Measurements from ENCODE around the gene LIMD2. TPM values are rescaled to one million over a fixed set of nuclear protein-coding genes. Genes with fewer than 3 reads are reported as not detected.

Gene LIMD2
- total and polyA plus RNA-seq, 2 experiments from 2014 or later, result 98.8 to 105 TPM

DNA sequence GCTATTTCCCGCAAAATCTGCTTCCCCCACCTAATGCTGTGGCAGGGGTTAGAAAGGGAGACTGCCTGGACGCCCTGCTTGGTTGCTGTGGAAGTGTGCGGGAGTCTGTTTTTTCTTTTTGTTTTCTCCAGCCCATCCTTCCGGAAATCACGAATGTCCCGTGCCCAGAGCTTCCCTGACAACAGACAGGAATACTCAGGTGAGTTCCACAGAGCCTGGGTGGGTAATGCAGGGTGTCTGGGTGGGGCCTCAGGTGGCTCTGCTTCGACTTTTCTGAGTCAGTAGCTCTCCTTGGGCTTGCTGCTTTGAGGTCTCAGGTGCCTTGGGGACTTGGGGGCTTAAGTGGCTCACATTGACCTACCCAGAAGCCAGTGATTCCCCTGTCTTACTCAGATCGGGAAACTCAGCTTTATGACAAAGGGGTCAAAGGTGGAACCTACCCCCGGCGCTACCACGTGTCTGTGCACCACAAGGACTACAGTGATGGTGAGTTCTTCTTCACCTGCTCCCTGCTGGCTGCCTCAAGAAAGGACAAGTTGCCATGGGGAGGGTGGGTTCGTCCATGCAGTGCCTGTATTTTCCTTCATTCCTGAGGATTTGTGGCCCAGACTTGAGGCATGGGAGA lies 11.4 kb downstream of the LIMD2 start (continued):
- TF ChIP-seq, protein P1, sequence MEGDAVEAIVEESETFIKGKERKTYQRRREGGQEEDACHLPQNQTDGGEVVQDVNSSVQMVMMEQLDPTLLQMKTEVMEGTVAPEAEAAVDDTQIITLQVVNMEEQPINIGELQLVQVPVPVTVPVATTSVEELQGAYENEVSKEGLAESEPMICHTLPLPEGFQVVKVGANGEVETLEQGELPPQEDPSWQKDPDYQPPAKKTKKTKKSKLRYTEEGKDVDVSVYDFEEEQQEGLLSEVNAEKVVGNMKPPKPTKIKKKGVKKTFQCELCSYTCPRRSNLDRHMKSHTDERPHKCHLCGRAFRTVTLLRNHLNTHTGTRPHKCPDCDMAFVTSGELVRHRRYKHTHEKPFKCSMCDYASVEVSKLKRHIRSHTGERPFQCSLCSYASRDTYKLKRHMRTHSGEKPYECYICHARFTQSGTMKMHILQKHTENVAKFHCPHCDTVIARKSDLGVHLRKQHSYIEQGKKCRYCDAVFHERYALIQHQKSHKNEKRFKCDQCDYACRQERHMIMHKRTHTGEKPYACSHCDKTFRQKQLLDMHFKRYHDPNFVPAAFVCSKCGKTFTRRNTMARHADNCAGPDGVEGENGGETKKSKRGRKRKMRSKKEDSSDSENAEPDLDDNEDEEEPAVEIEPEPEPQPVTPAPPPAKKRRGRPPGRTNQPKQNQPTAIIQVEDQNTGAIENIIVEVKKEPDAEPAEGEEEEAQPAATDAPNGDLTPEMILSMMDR (conservative IDR thresholded peaks at IDR 0.05; ENCODE audit: low read depth in 2 of 2), result no peak
- TF ChIP-seq ZNF114 (CRISPR knock-in tag; IDR thresholded peaks at IDR 0.05) (no peak), ZNF331 (CRISPR knock-in tag; IDR thresholded peaks at IDR 0.05; ENCODE audit: low read depth) (no peak), EZH2 (IDR thresholded peaks at IDR 0.05; ENCODE audit: low read depth, unreplicated experiment) (no peak), NANOG (IDR thresholded peaks at IDR 0.05; ENCODE audit: borderline replicate concordance) (no peak)
- TF ChIP-seq, protein P2, sequence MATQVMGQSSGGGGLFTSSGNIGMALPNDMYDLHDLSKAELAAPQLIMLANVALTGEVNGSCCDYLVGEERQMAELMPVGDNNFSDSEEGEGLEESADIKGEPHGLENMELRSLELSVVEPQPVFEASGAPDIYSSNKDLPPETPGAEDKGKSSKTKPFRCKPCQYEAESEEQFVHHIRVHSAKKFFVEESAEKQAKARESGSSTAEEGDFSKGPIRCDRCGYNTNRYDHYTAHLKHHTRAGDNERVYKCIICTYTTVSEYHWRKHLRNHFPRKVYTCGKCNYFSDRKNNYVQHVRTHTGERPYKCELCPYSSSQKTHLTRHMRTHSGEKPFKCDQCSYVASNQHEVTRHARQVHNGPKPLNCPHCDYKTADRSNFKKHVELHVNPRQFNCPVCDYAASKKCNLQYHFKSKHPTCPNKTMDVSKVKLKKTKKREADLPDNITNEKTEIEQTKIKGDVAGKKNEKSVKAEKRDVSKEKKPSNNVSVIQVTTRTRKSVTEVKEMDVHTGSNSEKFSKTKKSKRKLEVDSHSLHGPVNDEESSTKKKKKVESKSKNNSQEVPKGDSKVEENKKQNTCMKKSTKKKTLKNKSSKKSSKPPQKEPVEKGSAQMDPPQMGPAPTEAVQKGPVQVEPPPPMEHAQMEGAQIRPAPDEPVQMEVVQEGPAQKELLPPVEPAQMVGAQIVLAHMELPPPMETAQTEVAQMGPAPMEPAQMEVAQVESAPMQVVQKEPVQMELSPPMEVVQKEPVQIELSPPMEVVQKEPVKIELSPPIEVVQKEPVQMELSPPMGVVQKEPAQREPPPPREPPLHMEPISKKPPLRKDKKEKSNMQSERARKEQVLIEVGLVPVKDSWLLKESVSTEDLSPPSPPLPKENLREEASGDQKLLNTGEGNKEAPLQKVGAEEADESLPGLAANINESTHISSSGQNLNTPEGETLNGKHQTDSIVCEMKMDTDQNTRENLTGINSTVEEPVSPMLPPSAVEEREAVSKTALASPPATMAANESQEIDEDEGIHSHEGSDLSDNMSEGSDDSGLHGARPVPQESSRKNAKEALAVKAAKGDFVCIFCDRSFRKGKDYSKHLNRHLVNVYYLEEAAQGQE (IDR thresholded peaks at IDR 0.05; ENCODE audit: unreplicated experiment), result no peak

DNA sequence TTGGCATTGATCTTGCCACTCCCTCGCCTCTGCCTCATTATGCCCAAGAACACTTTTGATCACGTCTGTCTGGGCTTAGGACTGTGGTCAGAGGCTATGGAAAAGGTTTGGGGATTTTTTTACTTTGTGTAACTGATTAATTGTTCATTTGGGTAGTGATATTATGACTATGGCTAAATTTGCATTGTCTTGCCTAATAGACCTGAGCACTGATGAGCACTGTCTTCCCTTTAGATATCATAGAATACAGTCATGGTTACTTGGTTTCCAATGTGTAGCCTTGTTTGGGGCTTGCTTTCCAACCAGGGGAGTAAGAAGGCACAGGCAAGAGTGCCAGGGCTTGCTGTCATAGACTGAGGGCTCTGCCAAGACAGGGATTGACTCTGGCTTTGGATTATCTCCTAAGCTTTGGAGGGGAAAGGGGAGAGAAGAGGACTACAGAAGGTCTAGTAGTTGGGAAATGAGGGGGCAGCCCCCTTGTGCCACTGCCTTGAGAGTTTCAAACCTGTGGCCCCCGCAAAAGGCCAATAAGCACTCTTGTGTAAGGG lies 13.7 kb downstream of the LIMD2 start:
- no peak overlapping the region for H3K4me3 Mint-ChIP-seq
- Histone ChIP-seq H3K27me3 (ENCODE audit: insufficient read depth) (no peaks in the 10 kb centered on the region), H3K79me2 (replicated peaks; ENCODE audit: insufficient read depth) (no peaks in the 10 kb centered on the region), H3K4me1 (ENCODE audit: insufficient read depth) (peaks cover 3% of the 10 kb centered on the region; the same call in 1 of the 2 replicates), H3K9me2 (ENCODE audit: insufficient read depth) (no peaks in the 10 kb centered on the region), H3K4me3 (no peak overlapping the region), H3K36me3 (ENCODE audit: insufficient read depth) (peaks cover 4% of the 10 kb centered on the region; the same call in 1 of the 2 replicates), H3F3A (replicated peaks; ENCODE audit: low read depth) (0 out of 2 replicates have a peak, but pooled peaks cover 3% of the 10 kb centered on the region), H2AFZ (no peak overlapping the region), H3K4me2 (no peak overlapping the region), H3K27ac (ENCODE audit: low read depth) (no peak overlapping the region), H4K20me1 (replicated peaks; ENCODE audit: insufficient read depth) (no peaks in the 10 kb centered on the region; the same call in 1 of the 2 replicates)
- DNase-seq (ENCODE audit: low spot score) (no peak), ATAC-seq (no peak)
- H3K36me3 Mint-ChIP-seq (ENCODE audit: low read depth), result peaks cover 12% of the 10 kb centered on the region
- H3K27ac Mint-ChIP-seq, result no peak overlapping the region
- H3K4me1 Mint-ChIP-seq, result peaks cover 5% of the 10 kb centered on the region; the same call in 2 of the 3 replicates
- H3K27me3 Mint-ChIP-seq (ENCODE audit: insufficient read depth, low read depth, poor library complexity), result peaks cover 2% of the 10 kb centered on the region
- no peaks in the 10 kb centered on the region for H3K9me3 Mint-ChIP-seq
- TF ChIP-seq, protein P1 (conservative IDR thresholded peaks at IDR 0.05; ENCODE audit: low read depth in 2 of 2), result no peak
- TF ChIP-seq, protein P3, sequence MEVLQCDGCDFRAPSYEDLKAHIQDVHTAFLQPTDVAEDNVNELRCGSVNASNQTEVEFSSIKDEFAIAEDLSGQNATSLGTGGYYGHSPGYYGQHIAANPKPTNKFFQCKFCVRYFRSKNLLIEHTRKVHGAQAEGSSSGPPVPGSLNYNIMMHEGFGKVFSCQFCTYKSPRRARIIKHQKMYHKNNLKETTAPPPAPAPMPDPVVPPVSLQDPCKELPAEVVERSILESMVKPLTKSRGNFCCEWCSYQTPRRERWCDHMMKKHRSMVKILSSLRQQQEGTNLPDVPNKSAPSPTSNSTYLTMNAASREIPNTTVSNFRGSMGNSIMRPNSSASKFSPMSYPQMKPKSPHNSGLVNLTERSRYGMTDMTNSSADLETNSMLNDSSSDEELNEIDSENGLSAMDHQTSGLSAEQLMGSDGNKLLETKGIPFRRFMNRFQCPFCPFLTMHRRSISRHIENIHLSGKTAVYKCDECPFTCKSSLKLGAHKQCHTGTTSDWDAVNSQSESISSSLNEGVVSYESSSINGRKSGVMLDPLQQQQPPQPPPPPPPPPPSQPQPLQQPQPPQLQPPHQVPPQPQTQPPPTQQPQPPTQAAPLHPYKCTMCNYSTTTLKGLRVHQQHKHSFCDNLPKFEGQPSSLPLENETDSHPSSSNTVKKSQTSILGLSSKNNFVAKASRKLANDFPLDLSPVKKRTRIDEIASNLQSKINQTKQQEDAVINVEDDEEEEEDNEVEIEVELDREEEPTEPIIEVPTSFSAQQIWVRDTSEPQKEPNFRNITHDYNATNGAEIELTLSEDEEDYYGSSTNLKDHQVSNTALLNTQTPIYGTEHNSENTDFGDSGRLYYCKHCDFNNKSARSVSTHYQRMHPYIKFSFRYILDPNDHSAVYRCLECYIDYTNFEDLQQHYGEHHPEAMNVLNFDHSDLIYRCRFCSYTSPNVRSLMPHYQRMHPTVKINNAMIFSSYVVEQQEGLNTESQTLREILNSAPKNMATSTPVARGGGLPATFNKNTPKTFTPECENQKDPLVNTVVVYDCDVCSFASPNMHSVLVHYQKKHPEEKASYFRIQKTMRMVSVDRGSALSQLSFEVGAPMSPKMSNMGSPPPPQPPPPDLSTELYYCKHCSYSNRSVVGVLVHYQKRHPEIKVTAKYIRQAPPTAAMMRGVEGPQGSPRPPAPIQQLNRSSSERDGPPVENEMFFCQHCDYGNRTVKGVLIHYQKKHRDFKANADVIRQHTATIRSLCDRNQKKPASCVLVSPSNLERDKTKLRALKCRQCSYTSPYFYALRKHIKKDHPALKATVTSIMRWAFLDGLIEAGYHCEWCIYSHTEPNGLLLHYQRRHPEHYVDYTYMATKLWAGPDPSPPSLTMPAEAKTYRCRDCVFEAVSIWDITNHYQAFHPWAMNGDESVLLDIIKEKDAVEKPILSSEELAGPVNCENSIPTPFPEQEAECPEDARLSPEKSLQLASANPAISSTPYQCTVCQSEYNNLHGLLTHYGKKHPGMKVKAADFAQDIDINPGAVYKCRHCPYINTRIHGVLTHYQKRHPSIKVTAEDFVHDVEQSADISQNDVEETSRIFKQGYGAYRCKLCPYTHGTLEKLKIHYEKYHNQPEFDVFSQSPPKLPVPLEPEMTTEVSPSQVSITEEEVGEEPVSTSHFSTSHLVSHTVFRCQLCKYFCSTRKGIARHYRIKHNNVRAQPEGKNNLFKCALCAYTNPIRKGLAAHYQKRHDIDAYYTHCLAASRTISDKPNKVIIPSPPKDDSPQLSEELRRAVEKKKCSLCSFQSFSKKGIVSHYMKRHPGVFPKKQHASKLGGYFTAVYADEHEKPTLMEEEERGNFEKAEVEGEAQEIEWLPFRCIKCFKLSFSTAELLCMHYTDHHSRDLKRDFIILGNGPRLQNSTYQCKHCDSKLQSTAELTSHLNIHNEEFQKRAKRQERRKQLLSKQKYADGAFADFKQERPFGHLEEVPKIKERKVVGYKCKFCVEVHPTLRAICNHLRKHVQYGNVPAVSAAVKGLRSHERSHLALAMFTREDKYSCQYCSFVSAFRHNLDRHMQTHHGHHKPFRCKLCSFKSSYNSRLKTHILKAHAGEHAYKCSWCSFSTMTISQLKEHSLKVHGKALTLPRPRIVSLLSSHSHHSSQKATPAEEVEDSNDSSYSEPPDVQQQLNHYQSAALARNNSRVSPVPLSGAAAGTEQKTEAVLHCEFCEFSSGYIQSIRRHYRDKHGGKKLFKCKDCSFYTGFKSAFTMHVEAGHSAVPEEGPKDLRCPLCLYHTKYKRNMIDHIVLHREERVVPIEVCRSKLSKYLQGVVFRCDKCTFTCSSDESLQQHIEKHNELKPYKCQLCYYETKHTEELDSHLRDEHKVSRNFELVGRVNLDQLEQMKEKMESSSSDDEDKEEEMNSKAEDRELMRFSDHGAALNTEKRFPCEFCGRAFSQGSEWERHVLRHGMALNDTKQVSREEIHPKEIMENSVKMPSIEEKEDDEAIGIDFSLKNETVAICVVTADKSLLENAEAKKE (CRISPR knock-in tag; IDR thresholded peaks at IDR 0.05), result no peak
- TF ChIP-seq JUNB (IDR thresholded peaks at IDR 0.05; ENCODE audit: unreplicated experiment) (no peak), CREB1 (CRISPR knock-in tag; IDR thresholded peaks at IDR 0.05; ENCODE audit: low read depth) (no peak), EZH2 (IDR thresholded peaks at IDR 0.05; ENCODE audit: low read depth, unreplicated experiment) (no peak)
